Ammon's horn (tissue), 1 donor: ENCODE data around the gene ELMO1.

Source experiments
- DNase-seq: peaks from one replicate; pipeline ENCODE4 v3.0.0-alpha.2; 2016; ENCODE audit warnings: low spot score

ELMO1 gene

GRCh38 chr7:37467002-37467401 lies 18.3 kb upstream of the ELMO1 start:
- no peak for DNase-seq

GRCh38 chr7:37462138-37462537 lies 13.5 kb upstream of the ELMO1 start:
- no peak for DNase-seq

- no peak for DNase-seq
Measured at GRCh38 chr7:37455081-37455480, 6.4 kb upstream of the ELMO1 start.

- no peak for DNase-seq
Measured at GRCh38 chr7:37452346-37452745, 3.7 kb upstream of the ELMO1 start.

GRCh38 chr7:37450035-37450434 lies 1.4 kb upstream of the ELMO1 start:
- no peak for DNase-seq

GRCh38 chr7:37449621-37450020 lies 957 bp upstream of the ELMO1 start:
- no peak for DNase-seq

GRCh38 chr7:37448011-37448635 lies 541 bp downstream of the ELMO1 start:
- no peak for DNase-seq

- no peak for DNase-seq
Measured at GRCh38 chr7:37446371-37446770, 2.3 kb downstream of the ELMO1 start.

GRCh38 chr7:37445790-37446189 lies 2.9 kb downstream of the ELMO1 start:
- DNase-seq = no peak

- peak; percentile 57 for DNase-seq
Measured at GRCh38 chr7:37445064-37445723, 3.5 kb downstream of the ELMO1 start.

GRCh38 chr7:37443627-37444026 lies 5.0 kb downstream of the ELMO1 start:
- DNase-seq = no peak

- no peak for DNase-seq
Measured at GRCh38 chr7:37442268-37442667, 6.4 kb downstream of the ELMO1 start.

GRCh38 chr7:37441816-37442215 lies 6.8 kb downstream of the ELMO1 start:
- no peak for DNase-seq

GRCh38 chr7:37441386-37441760 lies 7.3 kb downstream of the ELMO1 start:
- no peak for DNase-seq

GRCh38 chr7:37440738-37441385 lies 7.8 kb downstream of the ELMO1 start:
- DNase-seq = no peak

GRCh38 chr7:37439653-37440026 lies 9.0 kb downstream of the ELMO1 start:
- DNase-seq = no peak

- no peak for DNase-seq
Measured at GRCh38 chr7:37438906-37439652, 9.6 kb downstream of the ELMO1 start.

- DNase-seq = no peak
Measured at GRCh38 chr7:37435156-37435855, 13.4 kb downstream of the ELMO1 start.

- DNase-seq = no peak
Measured at GRCh38 chr7:37434529-37434928, 14.1 kb downstream of the ELMO1 start.

- DNase-seq = no peak
Measured at GRCh38 chr7:37433166-37433565, 15.5 kb downstream of the ELMO1 start.

- no peak for DNase-seq
Measured at GRCh38 chr7:37432281-37432920, 16.3 kb downstream of the ELMO1 start.

- no peak for DNase-seq
Measured at GRCh38 chr7:37431413-37431812, 17.3 kb downstream of the ELMO1 start.
